B cell (primary cell): ENCODE measurements around the gene SSPN. TPM values are rescaled to one million over a fixed set of nuclear protein-coding genes. Genes with fewer than 3 reads are reported as not detected.

Experiments used
- ATAC-seq: fragments of 200-7000 bp; cut with Tn5 transposase; one replicate; pipeline ENCODE4 v1.10.0; 2021; ENCODE audit warnings: low read depth, mild to moderate bottlenecking, moderate number of reproducible peaks, moderate library complexity
- CTCF ChIA-PET: fragments of 350-600 bp; sonication (Branson Sonifier 250); formaldehyde crosslinking; loops from one replicate; lab custom pipeline; 2021; ENCODE audit warnings: antibody characterized with exemption, inconsistent platforms; lab: Charles Lee
- POLR2A ChIA-PET: fragments of 350-600 bp; sonication (Branson Sonifier 250); formaldehyde crosslinking; loops from one replicate; lab custom pipeline; 2021; ENCODE audit warnings: antibody characterized with exemption; lab: Charles Lee
- DNase-seq: peaks from one replicate; pipeline ENCODE4 v3.0.0; 2013
- H2AFZ ChIP-seq: 2 replicates; pipeline ENCODE4 v1.6.1; 2012; ENCODE audit warnings: mild to moderate bottlenecking, low read depth, low read length; ENCODE audit not compliant: insufficient read depth, poor library complexity, severe bottlenecking
- H3K27ac ChIP-seq, 2 donors: 1 replicate in 1 of 2; 2 replicates in 1 of 2; pipeline ENCODE4 v1.5.1; 2012 to 2013; ENCODE audit warnings: low read length in 2 of 2, mild to moderate bottlenecking in 2 of 2, moderate library complexity in 1 of 2
- H3K27me3 ChIP-seq, 4 experiments: fragments of 200-600 bp in 1 of 4; sonication (generic) in 1 of 4; replicated peaks in 1 of 4; 1 replicate in 2 of 4; 2 replicates in 2 of 4; pipeline versions ENCODE4 v1.6.1 to v1.7.0; 2013 to 2016; ENCODE audit warnings: low read length in 3 of 4, mild to moderate bottlenecking in 2 of 4, mixed read lengths in 1 of 4, moderate library complexity in 1 of 4; ENCODE audit not compliant: insufficient read depth in 4 of 4, control insufficient read depth in 3 of 4; ENCODE audit errors: control extremely low read depth in 1 of 4
- H3K36me3 ChIP-seq, 2 experiments: replicated peaks in 1 of 2; 1 replicate in 1 of 2; 2 replicates in 1 of 2; pipeline versions ENCODE4 v1.6.1 to v1.7.1; 2013; ENCODE audit warnings: low read length in 1 of 2; ENCODE audit not compliant: insufficient read depth in 2 of 2, control insufficient read depth in 1 of 2; ENCODE audit errors: control extremely low read depth in 1 of 2, extremely low read depth in 1 of 2
- H3K4me1 ChIP-seq, 2 donors: fragments of 200-600 bp in 1 of 2; sonication (generic) in 1 of 2; 1 replicate in 1 of 2; 2 replicates in 1 of 2; pipeline versions ENCODE4 v1.5.1 to v1.6.1; 2013 to 2017; ENCODE audit warnings: low read length in 2 of 2; ENCODE audit not compliant: control insufficient read depth in 2 of 2, insufficient read depth in 2 of 2
- H3K4me2 ChIP-seq: replicated peaks from 2 replicates; pipeline ENCODE3; 2012; ENCODE audit warnings: mild to moderate bottlenecking, low read depth, low read length; ENCODE audit not compliant: poor library complexity, severe bottlenecking
- H3K4me3 ChIP-seq, 5 experiments: fragments of 200-600 bp in 1 of 5; sonication (generic) in 1 of 5; 1 replicate in 3 of 5; 2 replicates in 2 of 5; pipeline versions ENCODE4 v1.5.1 to v1.7.0; 2011 to 2016; ENCODE audit warnings: low read length in 4 of 5, mild to moderate bottlenecking in 4 of 5, low read depth in 2 of 5, control low read depth in 1 of 5, moderate library complexity in 1 of 5; ENCODE audit not compliant: insufficient read depth in 1 of 5; ENCODE audit errors: control extremely low read depth in 1 of 5, extremely low read depth in 1 of 5
- H3K79me2 ChIP-seq: fragments of 200-600 bp; sonication (generic); one replicate; pipeline ENCODE4 v1.6.0; 2016; ENCODE audit warnings: low read length; ENCODE audit not compliant: control insufficient read depth, insufficient read depth
- H3K9ac ChIP-seq: fragments of 200-600 bp; sonication (generic); 2 replicates; pipeline ENCODE4 v1.6.1; 2017; ENCODE audit warnings: mild to moderate bottlenecking, low read length, moderate library complexity
- H3K9me3 ChIP-seq, 3 donors: one replicate each; pipeline versions ENCODE4 v1.6.1 to v1.7.1; 2013; ENCODE audit warnings: low read length in 2 of 3; ENCODE audit not compliant: control insufficient read depth in 2 of 3, insufficient read depth in 1 of 3; ENCODE audit errors: control extremely low read depth in 1 of 3
- H4K20me1 ChIP-seq: 2 replicates; pipeline ENCODE4 v1.6.0; 2012; ENCODE audit warnings: mild to moderate bottlenecking, low read length; ENCODE audit not compliant: insufficient read depth, control insufficient read depth, poor library complexity, severe bottlenecking
- H3K27ac Mint-ChIP-seq: one replicate; pipeline ENCODE4 v1.8.0; 2021; ENCODE audit warnings: mixed read lengths
- H3K27me3 Mint-ChIP-seq: one replicate; pipeline ENCODE4 v1.8.0; 2021; ENCODE audit warnings: mixed read lengths
- H3K4me1 Mint-ChIP-seq: one replicate; pipeline ENCODE4 v1.8.0; 2021; ENCODE audit warnings: mixed read lengths
- H3K4me3 Mint-ChIP-seq: one replicate; pipeline ENCODE4 v1.8.0; 2021; ENCODE audit warnings: mixed read lengths
- H3K9me3 Mint-ChIP-seq: one replicate; pipeline ENCODE4 v1.8.0; 2022; ENCODE audit warnings: mixed read lengths; ENCODE audit not compliant: insufficient read depth
- CTCF ChIP-seq: fragments of 200-600 bp; IDR thresholded peaks from one replicate; pipeline ENCODE4 v1.8.0; 2022; ENCODE audit warnings: antibody characterized with exemption, mild to moderate bottlenecking
- EZH2 ChIP-seq: IDR thresholded peaks from 2 replicates; pipeline ENCODE4 v1.6.1; 2012; ENCODE audit warnings: borderline replicate concordance, low read depth, mild to moderate bottlenecking, moderate library complexity, low read length; ENCODE audit not compliant: insufficient read depth, poor library complexity, severe bottlenecking
- WGBS: methylation state at CpG from one replicate; pipeline ENCODE4 v1.1.5; 2013; ENCODE audit warnings: missing lambda C conversion rate; ENCODE audit not compliant: insufficient coverage; 5-methylcytosine and 5-hydroxymethylcytosine counted together
- intact Hi-C: fragments of 100-400 bp; cut with micrococcal nuclease; formaldehyde crosslinking; loops from one replicate; pipeline ENCODE4 v1.10.0; 2022
- polyA plus RNA-seq: library from polyadenylated mRNA; depleted of rRNA; stranded (reverse); fragments of >200 nt; gene quantifications from 2 replicates; pipeline ENCODE4 v1.2.3, GENCODE V29; 2012
- total RNA-seq, 2 donors: library from RNA; stranded (reverse); fragments of 120-200 nt in 1 of 2; gene quantifications; 1 replicate in 1 of 2; 2 replicates in 1 of 2; pipeline versions ENCODE4 v1.2.3 to v1.2.4, GENCODE V29; 2013 to 2022

Gene SSPN
- total and polyA plus RNA-seq, 2 donors (not counting 1 experiment from before 2014, with no cell fraction given): 18.3 to 19.6 TPM

- DNase-seq (no peak), ATAC-seq (no peak)
- no peaks in the 10 kb centered on the region for H3K79me2 ChIP-seq
- WGBS: 82% methylated on average over 10 of the region's 10 CpGs
- Mint-ChIP-seq H3K9me3 (no peaks in the 10 kb centered on the region), H3K4me3 (peak overlapping the region; percentile 8), H3K27ac (no peak overlapping the region), H3K27me3 (peaks cover 11% of the 10 kb centered on the region), H3K4me1 (peaks cover 15% of the 10 kb centered on the region)
- peaks cover 0 to 19% (median 5%) of the 10 kb centered on the region in 4 experiments for H3K27me3 ChIP-seq
- ChIA-PET POLR2A (no interaction called here), CTCF (interaction anchor here (1.3 kb wide), 1 partner anchor 72 kb away, joined by 3 read pairs; no protein-coding TSS in a partner anchor)
- no peak overlapping the region for H2AFZ ChIP-seq
- H3K4me3 ChIP-seq: no peak overlapping the region
- no peak overlapping the region for H3K9ac ChIP-seq
- TF ChIP-seq CTCF (no peak), EZH2 (no peak)
- H4K20me1 ChIP-seq: no peaks in the 10 kb centered on the region
- intact Hi-C loops: no loop called here
- H3K4me1 ChIP-seq: peaks cover 11 to 13% of the 10 kb centered on the region in 2 donors
- peak overlapping the region; percentile 74 for H3K4me2 ChIP-seq
- H3K27ac ChIP-seq: no peak overlapping the region
- H3K36me3 ChIP-seq: no peaks in the 10 kb centered on the region
- no peaks in the 10 kb centered on the region for H3K9me3 ChIP-seq
Observed at GRCh38 chr12:26226122-26226521, 30.7 kb downstream of the SSPN start.

DNA sequence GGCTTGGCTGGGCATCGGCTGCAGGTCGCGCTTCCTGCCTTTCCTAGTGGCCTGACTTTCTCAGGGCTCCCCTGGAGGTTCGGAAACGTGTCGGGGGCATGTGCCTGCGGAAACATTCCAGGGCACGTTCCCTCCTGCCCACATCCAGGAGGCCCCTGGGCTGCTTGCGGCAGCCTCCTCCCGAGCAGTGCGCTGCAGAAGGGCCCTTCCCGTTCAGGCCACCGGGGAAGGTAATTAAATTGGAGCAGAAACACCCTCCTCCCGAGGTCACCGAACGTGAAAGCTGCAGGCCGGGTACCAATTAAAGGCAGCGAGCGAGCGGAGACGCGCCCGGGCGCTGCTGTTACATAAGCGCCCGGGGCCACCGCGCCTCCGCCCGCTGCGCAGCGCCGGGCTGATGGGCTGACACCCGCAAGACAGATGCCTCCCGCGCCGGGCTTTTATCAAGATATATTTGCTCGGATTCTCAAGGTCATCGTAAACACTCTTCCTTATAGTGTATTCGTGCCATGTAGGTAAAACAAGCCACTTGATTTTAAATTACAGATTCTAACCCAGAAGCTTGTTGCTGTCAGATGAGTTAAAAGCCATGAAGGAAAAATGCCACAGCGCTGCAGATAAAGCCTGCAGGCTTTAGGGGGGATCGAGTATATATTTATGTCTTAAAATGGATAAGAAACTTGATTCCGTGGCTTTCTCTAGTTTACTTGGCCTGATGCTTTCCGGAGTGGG is 31.4 kb downstream of the SSPN start:
- ATAC-seq (peak; percentile 31), DNase-seq (peak; percentile 47)
- no peak for TF ChIP-seq CTCF
- no peak for TF ChIP-seq EZH2
- ChIA-PET CTCF (interaction anchor here (0.8 to 1.3 kb wide), 2 partner anchors 70 to 72 kb away, joined by 3 read pairs; no protein-coding TSS in a partner anchor), POLR2A (no interaction called here)
- Histone ChIP-seq H3K4me2 (peak overlapping the region; percentile 74), H3K27me3 (peaks cover 0 to 19% (median 5%) of the 10 kb centered on the region in 4 experiments), H2AFZ (peak overlapping the region; percentile 62), H3K36me3 (no peaks in the 10 kb centered on the region), H3K9me3 (no peaks in the 10 kb centered on the region), H3K4me1 (peaks cover 11 to 13% of the 10 kb centered on the region in 2 donors), H3K79me2 (no peaks in the 10 kb centered on the region), H3K27ac (no peak overlapping the region), H4K20me1 (no peaks in the 10 kb centered on the region), H3K4me3 (peak overlapping the region in 3 of 5 experiments; percentile 19 to 42 (median 38)), H3K9ac (peak overlapping the region; percentile 33)
- Mint-ChIP-seq H3K27ac (no peak overlapping the region), H3K9me3 (no peaks in the 10 kb centered on the region), H3K4me1 (peaks cover 15% of the 10 kb centered on the region), H3K27me3 (peaks cover 11% of the 10 kb centered on the region), H3K4me3 (peak overlapping the region; percentile 81)
- intact Hi-C loops: no loop called here
- WGBS: 8% methylated on average over 37 of the region's 44 CpGs
